B cell (primary cell): Measurements from ENCODE around the gene IQSEC3. TPM values are rescaled to one million over a fixed set of nuclear protein-coding genes. Genes with fewer than 3 reads are reported as not detected.

Experiments used
- ATAC-seq: fragments of 200-7000 bp; cut with Tn5 transposase; one replicate; pipeline ENCODE4 v1.10.0; 2021; ENCODE audit warnings: low read depth, mild to moderate bottlenecking, moderate number of reproducible peaks, moderate library complexity
- CTCF ChIA-PET: fragments of 350-600 bp; sonication (Branson Sonifier 250); formaldehyde crosslinking; loops from one replicate; lab custom pipeline; 2021; ENCODE audit warnings: antibody characterized with exemption, inconsistent platforms; lab: Charles Lee
- POLR2A ChIA-PET: fragments of 350-600 bp; sonication (Branson Sonifier 250); formaldehyde crosslinking; loops from one replicate; lab custom pipeline; 2021; ENCODE audit warnings: antibody characterized with exemption; lab: Charles Lee
- DNase-seq: peaks from one replicate; pipeline ENCODE4 v3.0.0; 2013
- H2AFZ ChIP-seq: 2 replicates; pipeline ENCODE4 v1.6.1; 2012; ENCODE audit warnings: mild to moderate bottlenecking, low read depth, low read length; ENCODE audit not compliant: insufficient read depth, poor library complexity, severe bottlenecking
- H3K27ac ChIP-seq, 2 donors: 1 replicate in 1 of 2; 2 replicates in 1 of 2; pipeline ENCODE4 v1.5.1; 2012 to 2013; ENCODE audit warnings: low read length in 2 of 2, mild to moderate bottlenecking in 2 of 2, moderate library complexity in 1 of 2
- H3K27me3 ChIP-seq, 4 experiments: fragments of 200-600 bp in 1 of 4; sonication (generic) in 1 of 4; replicated peaks in 1 of 4; 1 replicate in 2 of 4; 2 replicates in 2 of 4; pipeline versions ENCODE4 v1.6.1 to v1.7.0; 2013 to 2016; ENCODE audit warnings: low read length in 3 of 4, mild to moderate bottlenecking in 2 of 4, mixed read lengths in 1 of 4, moderate library complexity in 1 of 4; ENCODE audit not compliant: insufficient read depth in 4 of 4, control insufficient read depth in 3 of 4; ENCODE audit errors: control extremely low read depth in 1 of 4
- H3K36me3 ChIP-seq, 2 experiments: replicated peaks in 1 of 2; 1 replicate in 1 of 2; 2 replicates in 1 of 2; pipeline versions ENCODE4 v1.6.1 to v1.7.1; 2013; ENCODE audit warnings: low read length in 1 of 2; ENCODE audit not compliant: insufficient read depth in 2 of 2, control insufficient read depth in 1 of 2; ENCODE audit errors: control extremely low read depth in 1 of 2, extremely low read depth in 1 of 2
- H3K4me1 ChIP-seq, 2 donors: fragments of 200-600 bp in 1 of 2; sonication (generic) in 1 of 2; 1 replicate in 1 of 2; 2 replicates in 1 of 2; pipeline versions ENCODE4 v1.5.1 to v1.6.1; 2013 to 2017; ENCODE audit warnings: low read length in 2 of 2; ENCODE audit not compliant: control insufficient read depth in 2 of 2, insufficient read depth in 2 of 2
- H3K4me2 ChIP-seq: replicated peaks from 2 replicates; pipeline ENCODE3; 2012; ENCODE audit warnings: mild to moderate bottlenecking, low read depth, low read length; ENCODE audit not compliant: poor library complexity, severe bottlenecking
- H3K4me3 ChIP-seq, 5 experiments: fragments of 200-600 bp in 1 of 5; sonication (generic) in 1 of 5; 1 replicate in 3 of 5; 2 replicates in 2 of 5; pipeline versions ENCODE4 v1.5.1 to v1.7.0; 2011 to 2016; ENCODE audit warnings: low read length in 4 of 5, mild to moderate bottlenecking in 4 of 5, low read depth in 2 of 5, control low read depth in 1 of 5, moderate library complexity in 1 of 5; ENCODE audit not compliant: insufficient read depth in 1 of 5; ENCODE audit errors: control extremely low read depth in 1 of 5, extremely low read depth in 1 of 5
- H3K79me2 ChIP-seq: fragments of 200-600 bp; sonication (generic); one replicate; pipeline ENCODE4 v1.6.0; 2016; ENCODE audit warnings: low read length; ENCODE audit not compliant: control insufficient read depth, insufficient read depth
- H3K9ac ChIP-seq: fragments of 200-600 bp; sonication (generic); 2 replicates; pipeline ENCODE4 v1.6.1; 2017; ENCODE audit warnings: mild to moderate bottlenecking, low read length, moderate library complexity
- H3K9me3 ChIP-seq, 3 donors: one replicate each; pipeline versions ENCODE4 v1.6.1 to v1.7.1; 2013; ENCODE audit warnings: low read length in 2 of 3; ENCODE audit not compliant: control insufficient read depth in 2 of 3, insufficient read depth in 1 of 3; ENCODE audit errors: control extremely low read depth in 1 of 3
- H4K20me1 ChIP-seq: 2 replicates; pipeline ENCODE4 v1.6.0; 2012; ENCODE audit warnings: mild to moderate bottlenecking, low read length; ENCODE audit not compliant: insufficient read depth, control insufficient read depth, poor library complexity, severe bottlenecking
- H3K27ac Mint-ChIP-seq: one replicate; pipeline ENCODE4 v1.8.0; 2021; ENCODE audit warnings: mixed read lengths
- H3K27me3 Mint-ChIP-seq: one replicate; pipeline ENCODE4 v1.8.0; 2021; ENCODE audit warnings: mixed read lengths
- H3K4me1 Mint-ChIP-seq: one replicate; pipeline ENCODE4 v1.8.0; 2021; ENCODE audit warnings: mixed read lengths
- H3K4me3 Mint-ChIP-seq: one replicate; pipeline ENCODE4 v1.8.0; 2021; ENCODE audit warnings: mixed read lengths
- H3K9me3 Mint-ChIP-seq: one replicate; pipeline ENCODE4 v1.8.0; 2022; ENCODE audit warnings: mixed read lengths; ENCODE audit not compliant: insufficient read depth
- EZH2 ChIP-seq: IDR thresholded peaks from 2 replicates; pipeline ENCODE4 v1.6.1; 2012; ENCODE audit warnings: borderline replicate concordance, low read depth, mild to moderate bottlenecking, moderate library complexity, low read length; ENCODE audit not compliant: insufficient read depth, poor library complexity, severe bottlenecking
- WGBS: methylation state at CpG from one replicate; pipeline ENCODE4 v1.1.5; 2013; ENCODE audit warnings: missing lambda C conversion rate; ENCODE audit not compliant: insufficient coverage; 5-methylcytosine and 5-hydroxymethylcytosine counted together
- intact Hi-C: fragments of 100-400 bp; cut with micrococcal nuclease; formaldehyde crosslinking; loops from one replicate; pipeline ENCODE4 v1.10.0; 2022
- polyA plus RNA-seq: library from polyadenylated mRNA; depleted of rRNA; stranded (reverse); fragments of >200 nt; gene quantifications from 2 replicates; pipeline ENCODE4 v1.2.3, GENCODE V29; 2012
- total RNA-seq, 2 donors: library from RNA; stranded (reverse); fragments of 120-200 nt in 1 of 2; gene quantifications; 1 replicate in 1 of 2; 2 replicates in 1 of 2; pipeline versions ENCODE4 v1.2.3 to v1.2.4, GENCODE V29; 2013 to 2022
- TF ChIP-seq, protein P1 (sequence below): fragments of 200-600 bp; IDR thresholded peaks from one replicate; pipeline ENCODE4 v1.8.0; 2022; ENCODE audit warnings: antibody characterized with exemption, mild to moderate bottlenecking

Gene IQSEC3
- total and polyA plus RNA-seq, 2 donors (not counting 1 experiment from before 2014, with no cell fraction given) = 0.01 to 1.8 TPM

DNA sequence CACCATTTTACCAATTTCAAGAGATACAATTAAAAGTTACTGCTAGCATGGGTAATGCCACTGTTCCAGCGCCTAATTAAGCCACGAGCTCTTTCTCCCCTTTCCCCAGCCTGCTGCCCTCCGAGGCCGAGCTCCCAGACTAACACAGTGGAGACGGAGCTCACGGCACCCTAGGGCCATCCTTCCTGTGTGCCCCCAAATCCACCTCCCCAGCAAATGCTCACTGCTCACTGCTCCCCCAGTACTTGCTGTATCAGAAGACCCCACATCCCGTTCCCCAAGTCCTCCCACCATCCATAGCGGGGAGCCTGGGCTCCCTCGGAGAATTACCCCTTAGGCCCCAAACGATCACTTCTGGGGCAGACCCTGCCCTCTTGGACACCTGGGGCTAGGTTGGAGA, 104.7 kb downstream of the IQSEC3 start:
- Histone ChIP-seq H3K27me3 (peaks cover 0 to 2% (median 0%) of the 10 kb centered on the region in 4 experiments), H3K9ac (no peak overlapping the region), H3K36me3 (no peaks in the 10 kb centered on the region), H3K4me2 (no peak overlapping the region), H2AFZ (no peak overlapping the region), H3K4me3 (no peak overlapping the region), H4K20me1 (no peaks in the 10 kb centered on the region), H3K79me2 (no peaks in the 10 kb centered on the region), H3K4me1 (no peaks in the 10 kb centered on the region), H3K9me3 (no peaks in the 10 kb centered on the region), H3K27ac (no peak overlapping the region)
- peaks cover 22% of the 10 kb centered on the region for H3K27me3 Mint-ChIP-seq
- DNase-seq (no peak), ATAC-seq (no peak)
- intact Hi-C loops = no loop called here
- no peak overlapping the region for H3K27ac Mint-ChIP-seq
- no peaks in the 10 kb centered on the region for H3K4me1 Mint-ChIP-seq
- ChIA-PET CTCF (no interaction called here), POLR2A (no interaction called here)
- no peak overlapping the region for H3K4me3 Mint-ChIP-seq
- H3K9me3 Mint-ChIP-seq = no peaks in the 10 kb centered on the region
- WGBS = 93% methylated on average over 8 of the region's 10 CpGs
- no peak for TF ChIP-seq EZH2
- TF ChIP-seq, protein P1, sequence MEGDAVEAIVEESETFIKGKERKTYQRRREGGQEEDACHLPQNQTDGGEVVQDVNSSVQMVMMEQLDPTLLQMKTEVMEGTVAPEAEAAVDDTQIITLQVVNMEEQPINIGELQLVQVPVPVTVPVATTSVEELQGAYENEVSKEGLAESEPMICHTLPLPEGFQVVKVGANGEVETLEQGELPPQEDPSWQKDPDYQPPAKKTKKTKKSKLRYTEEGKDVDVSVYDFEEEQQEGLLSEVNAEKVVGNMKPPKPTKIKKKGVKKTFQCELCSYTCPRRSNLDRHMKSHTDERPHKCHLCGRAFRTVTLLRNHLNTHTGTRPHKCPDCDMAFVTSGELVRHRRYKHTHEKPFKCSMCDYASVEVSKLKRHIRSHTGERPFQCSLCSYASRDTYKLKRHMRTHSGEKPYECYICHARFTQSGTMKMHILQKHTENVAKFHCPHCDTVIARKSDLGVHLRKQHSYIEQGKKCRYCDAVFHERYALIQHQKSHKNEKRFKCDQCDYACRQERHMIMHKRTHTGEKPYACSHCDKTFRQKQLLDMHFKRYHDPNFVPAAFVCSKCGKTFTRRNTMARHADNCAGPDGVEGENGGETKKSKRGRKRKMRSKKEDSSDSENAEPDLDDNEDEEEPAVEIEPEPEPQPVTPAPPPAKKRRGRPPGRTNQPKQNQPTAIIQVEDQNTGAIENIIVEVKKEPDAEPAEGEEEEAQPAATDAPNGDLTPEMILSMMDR = no peak

DNA sequence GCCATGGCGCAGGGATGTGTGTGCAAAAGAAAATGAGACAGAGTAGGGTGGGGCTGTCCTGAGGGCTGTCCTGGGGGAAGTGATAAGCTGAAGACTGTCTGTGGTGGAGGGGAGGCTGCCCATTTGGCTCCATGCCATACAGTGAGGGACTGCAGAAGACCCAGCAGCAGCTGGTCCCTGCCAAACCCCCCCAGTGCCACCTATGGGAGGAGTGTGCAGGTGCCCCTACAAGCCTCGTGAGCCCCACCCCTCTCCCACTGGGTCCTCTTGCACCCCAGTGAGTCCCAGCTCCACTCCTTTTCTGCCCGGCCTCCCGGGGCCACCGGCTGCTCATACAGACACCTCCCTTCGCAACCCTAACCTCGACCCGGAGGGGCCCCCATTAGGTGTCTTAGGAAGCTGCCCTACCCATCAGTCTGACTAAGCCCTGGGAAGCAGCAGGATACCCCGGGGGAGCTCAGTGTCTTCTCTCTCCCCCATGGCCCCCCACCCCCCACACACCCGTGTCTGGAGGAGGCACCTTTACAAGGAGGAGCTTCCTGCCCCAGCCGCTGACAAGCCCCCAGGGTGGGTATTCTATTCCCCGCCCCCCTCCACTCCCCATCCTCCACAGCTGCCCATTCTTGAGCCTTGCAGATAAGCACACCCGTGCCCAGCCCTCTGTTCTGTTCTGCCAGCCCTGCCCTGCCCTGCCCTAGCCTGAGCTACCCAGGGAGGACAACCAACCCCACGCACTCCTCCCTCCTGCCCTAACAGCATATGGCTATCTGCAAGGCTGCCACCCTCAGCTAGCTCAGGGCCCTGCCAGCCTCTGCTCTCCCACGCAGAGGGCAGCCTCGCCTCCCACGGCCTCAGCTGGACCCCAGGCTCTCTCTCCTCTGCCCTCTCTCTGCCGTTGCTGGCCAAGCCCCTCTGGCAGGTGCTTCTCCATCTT, 105.4 kb downstream of the IQSEC3 start:
- Histone ChIP-seq H3K9me3 (no peaks in the 10 kb centered on the region), H3K36me3 (no peaks in the 10 kb centered on the region), H3K79me2 (no peaks in the 10 kb centered on the region), H4K20me1 (no peaks in the 10 kb centered on the region), H3K4me2 (no peak overlapping the region), H2AFZ (no peak overlapping the region), H3K27me3 (peaks cover 0 to 2% (median 0%) of the 10 kb centered on the region in 4 experiments), H3K27ac (no peak overlapping the region), H3K4me1 (no peaks in the 10 kb centered on the region), H3K9ac (no peak overlapping the region), H3K4me3 (no peak overlapping the region)
- Mint-ChIP-seq H3K4me3 (no peak overlapping the region), H3K4me1 (no peaks in the 10 kb centered on the region), H3K27me3 (peaks cover 27% of the 10 kb centered on the region), H3K27ac (no peak overlapping the region), H3K9me3 (no peaks in the 10 kb centered on the region)
- intact Hi-C loops = no loop called here
- WGBS = 69% methylated on average over 15 of the region's 18 CpGs
- CTCF ChIA-PET = no interaction called here
- ATAC-seq (no peak), DNase-seq (no peak)
- no peak for TF ChIP-seq EZH2
- TF ChIP-seq, protein P1 = no peak
- POLR2A ChIA-PET = no interaction called here
